CD1c-positive myeloid dendritic cell (primary cell): ENCODE results near the gene PRRC2B.
"Not testable (repeated sequence)": the region's sequence is repeated elsewhere in the genome, so short reads cannot be mapped to it uniquely, and the experiment has no call there.

Experiments used
- DNase-seq: peaks from one replicate; pipeline ENCODE4 v3.0.0-alpha.2; 2016; ENCODE audit errors: extremely low spot score

Gene PRRC2B

DNA sequence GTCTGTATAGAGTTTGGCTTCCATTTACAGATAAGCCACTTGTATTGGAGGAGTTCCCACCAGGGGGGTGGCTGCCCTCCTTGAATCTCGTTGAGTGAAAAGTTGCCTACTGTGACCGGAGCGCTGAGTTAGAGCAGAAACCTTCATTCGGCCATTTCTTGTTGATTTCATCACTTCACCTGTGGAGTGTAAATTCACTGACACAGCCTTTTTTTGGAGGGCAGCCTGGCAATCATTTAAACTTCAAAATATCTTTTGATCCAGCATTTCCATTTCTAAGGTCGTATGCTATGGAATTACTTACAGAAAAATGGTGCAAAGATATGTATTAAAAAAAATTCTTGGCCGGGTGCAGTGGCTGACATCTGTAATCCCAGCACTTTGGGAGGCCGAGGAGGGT lies 40.8 kb downstream of the PRRC2B start:
- DNase-seq = no peak

DNA sequence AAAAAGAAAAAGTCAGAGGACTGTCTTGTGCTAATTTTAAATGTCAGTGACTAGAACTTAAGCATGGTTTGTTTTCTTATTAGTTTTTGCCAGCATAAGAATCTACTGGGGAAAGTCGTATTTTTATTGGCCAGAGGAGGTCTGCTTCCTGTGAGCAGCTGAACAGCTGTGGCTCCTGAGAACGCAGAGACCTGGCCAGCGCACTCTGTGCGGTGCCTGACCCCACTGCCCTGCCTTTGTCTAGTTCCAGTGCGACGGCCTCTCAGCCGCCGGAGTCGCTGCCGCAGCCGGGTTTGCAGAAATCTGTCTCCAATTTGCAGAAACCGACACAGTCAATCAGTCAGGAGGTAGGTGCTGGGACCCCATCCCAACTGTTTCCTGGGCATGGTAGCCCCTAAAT lies 42.5 kb downstream of the PRRC2B start:
- DNase-seq = no peak

DNA sequence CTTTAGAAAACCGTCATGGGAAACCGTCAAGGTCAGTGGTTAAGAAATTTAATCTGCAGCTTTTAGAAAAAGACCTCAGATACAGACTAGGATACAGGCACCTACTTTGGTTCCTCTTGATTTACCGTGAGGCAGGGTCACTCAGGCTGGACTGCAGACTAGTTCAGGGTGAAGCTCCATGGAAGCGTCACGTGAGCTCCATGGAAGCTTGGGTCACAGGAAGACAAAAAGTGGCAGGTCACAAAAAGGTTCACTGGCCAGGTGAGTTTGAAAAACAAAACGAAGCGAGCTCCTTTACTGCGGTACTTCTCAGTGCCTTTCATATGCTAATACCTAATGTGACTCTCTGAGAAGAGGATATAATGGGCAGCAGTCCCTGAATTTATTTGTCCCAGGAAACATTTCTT lies 43.0 kb downstream of the PRRC2B start:
- no peak for DNase-seq

DNA sequence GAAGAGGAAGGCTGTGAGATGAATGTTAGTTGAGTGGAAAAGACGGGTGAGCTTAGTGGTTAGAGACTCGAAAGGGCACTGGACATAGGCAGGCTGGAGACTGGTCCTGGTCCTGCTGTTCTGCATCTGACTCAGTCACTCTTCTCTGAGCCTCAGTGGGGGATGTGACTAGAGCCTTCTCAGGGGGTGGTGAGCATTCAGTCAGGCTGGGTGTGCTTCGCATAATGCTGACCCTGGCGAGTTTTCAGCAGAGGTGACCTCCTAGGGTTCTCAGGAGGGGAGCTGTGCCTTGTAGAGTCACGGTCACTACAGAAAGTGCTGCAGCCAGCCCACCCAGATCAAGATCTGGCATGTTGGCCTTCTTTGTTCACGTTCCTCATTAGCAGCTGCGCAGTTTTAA lies 44.3 kb downstream of the PRRC2B start:
- no peak for DNase-seq

DNA sequence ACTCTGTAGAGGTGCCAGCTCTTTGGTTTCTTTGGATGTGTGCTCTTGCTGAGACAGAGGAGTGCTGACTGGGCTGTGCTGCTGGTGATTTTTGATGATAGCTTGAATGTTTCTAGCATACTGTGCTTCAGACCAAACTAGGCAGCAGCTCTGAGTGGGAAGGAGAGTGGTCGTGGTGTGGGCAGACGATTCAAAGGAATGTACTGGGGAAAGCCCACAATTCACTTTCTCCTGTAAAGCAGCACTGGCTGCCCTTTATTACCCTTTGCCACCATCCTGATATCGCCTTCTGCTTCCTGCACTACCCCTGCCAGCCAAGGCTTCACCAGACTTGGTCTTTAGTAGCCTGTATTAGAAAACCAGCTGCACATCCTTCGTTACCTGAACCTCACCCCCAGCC lies 45.3 kb downstream of the PRRC2B start:
- no peak for DNase-seq

DNA sequence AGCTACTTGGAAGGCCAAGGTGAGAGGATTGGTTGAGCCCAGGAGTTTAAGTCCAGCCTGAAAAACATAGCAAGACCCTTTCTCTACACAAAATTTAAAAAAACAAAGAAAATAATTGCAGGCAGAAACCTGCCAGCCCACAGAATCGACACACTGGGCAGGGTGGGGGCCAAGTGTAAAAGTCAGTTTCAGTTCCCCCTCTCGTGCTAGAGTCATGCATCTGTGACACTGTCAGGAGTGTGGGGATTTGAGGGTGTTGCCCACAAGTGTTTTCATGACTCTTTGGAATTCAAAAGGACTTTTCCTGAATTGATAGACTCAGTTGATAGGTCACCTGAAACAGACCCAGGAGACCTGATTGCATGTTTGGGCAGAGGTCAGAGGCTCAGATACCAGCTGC lies 47.6 kb downstream of the PRRC2B start:
- peak; percentile 75 for DNase-seq

DNA sequence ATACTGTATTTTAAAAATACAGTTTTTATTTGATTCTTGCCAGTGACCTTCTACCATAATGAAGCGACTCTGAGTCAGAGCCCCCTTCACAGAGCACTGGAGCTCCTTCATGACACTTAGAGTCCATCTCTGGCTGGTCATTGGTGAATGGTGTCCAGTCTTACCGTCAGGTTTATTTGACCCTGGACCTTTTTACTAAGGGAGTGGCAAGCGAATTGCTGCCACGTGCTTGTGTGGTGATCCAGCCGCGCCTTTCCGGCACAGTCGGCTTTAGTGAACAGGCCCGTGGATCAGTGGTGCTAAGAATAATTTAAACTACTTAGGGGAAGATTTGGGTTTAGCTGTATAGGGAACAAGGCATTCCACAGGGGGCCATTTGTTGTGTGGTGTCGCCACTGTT lies 48.5 kb downstream of the PRRC2B start:
- no peak for DNase-seq

DNA sequence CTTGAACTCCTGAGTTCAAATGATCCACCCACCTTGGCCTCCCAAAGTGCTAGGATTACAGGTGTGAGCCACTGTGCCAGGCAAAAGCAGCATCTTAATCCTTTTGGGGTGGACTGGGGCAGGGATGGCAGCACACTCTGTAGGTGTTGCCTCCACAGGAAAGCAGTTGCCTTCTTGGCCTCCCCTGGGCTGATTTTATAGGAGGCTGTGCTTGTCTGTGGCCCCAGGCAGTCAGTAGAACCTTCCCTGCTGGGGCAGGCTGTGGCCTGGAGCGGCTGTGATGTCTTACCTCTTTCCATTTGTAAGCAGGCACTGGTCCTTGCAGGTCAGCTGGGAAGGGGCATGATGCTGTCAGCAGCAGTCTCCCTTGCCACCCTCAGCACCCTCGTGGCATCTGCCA lies 49.8 kb downstream of the PRRC2B start:
- DNase-seq = no peak

DNA sequence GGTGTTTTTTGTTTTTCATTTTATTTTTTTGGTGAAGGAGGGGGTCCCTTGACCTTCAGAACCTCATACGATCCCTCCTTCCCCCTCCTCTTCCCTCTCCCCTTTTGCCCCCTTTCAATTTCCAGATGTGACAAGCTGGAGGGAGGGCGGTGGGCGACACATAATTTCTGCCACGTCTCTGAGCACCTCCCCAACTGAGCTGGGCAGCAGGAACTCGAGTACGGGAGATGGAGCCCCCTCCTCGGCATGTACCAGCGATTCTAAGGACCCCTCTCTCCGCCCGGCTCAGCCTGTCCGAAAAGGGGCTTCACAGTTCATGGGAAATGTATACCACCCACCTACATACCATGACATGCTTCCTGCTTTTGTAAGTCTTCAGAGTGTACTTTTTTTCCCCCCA lies 52.4 kb downstream of the PRRC2B start:
- DNase-seq = no peak

DNA sequence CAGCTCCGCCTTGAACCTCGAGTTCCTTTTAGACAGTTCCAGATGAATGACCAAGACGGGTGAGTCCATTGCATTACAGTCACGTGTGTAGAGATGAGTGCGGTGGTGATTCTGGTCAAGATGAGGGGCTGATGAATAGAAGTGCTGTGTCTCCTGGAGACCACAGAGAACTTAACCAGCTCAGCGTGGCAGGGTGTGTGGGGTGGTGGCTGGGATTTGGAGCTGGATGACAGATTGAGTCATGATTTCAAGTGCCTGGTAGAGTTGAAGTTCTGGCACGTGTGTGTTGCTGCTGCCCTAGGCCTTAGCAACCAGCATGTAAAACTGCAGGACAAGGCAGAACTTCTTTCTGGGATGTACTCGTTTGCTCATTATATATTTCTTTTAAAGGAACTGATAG lies 53.3 kb downstream of the PRRC2B start:
- no peak for DNase-seq

DNA sequence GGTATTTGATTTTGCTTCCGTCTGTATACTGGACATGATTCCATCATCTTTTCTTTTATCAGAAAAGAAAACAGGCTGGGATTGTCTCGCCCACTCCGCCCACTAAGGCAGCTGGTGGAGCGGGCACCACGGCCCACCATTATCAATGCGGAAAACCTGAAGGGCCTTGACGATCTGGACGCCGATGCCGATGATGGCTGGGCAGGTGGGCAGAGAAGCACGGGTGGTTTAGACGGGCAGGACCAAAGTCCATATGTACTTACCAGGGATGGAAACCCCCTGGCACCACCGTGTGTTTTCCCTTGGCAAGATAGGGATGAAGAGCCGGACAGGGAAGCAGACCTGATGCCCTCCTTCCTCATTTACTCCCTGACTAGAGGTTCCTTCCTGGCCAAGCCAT lies 53.7 kb downstream of the PRRC2B start:
- DNase-seq = no peak

DNA sequence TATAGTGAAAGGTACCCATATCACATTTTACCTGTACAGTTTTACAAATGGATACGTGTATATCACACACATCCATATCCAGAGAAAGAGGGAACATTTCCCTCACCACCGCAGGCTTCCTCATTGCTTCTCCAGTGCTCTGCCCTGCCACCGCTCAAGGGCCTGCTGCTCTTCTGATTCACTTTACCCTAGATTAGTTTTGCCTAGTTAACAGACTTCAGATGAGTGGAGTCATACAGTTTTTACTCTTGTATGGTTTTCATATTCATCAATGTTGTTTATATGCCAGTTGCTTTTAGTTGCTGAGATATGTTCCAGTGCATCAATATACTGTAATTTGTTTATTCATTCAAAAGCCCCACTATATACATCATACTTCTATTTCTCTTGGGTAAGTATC lies 54.9 kb downstream of the PRRC2B start:
- no peak for DNase-seq

DNA sequence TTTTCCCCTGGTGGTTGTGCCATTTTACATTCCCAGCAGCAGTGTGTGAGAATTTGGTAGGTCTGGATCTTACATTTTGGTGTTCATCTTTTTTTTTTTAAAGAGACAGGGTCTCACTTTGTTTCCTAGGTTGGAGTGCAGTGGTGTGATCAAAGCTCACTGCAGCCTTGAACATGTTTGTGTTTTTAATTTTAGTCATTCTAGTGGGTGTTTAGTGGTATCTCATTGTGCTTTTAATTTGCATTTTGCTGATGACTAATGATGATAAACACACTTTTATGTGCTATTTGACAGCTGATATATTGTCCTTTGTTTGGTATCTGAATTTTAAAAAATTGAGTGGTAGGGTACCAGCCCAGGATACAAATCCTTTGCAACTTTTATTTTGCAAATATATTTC lies 55.4 kb downstream of the PRRC2B start:
- DNase-seq = no peak

DNA sequence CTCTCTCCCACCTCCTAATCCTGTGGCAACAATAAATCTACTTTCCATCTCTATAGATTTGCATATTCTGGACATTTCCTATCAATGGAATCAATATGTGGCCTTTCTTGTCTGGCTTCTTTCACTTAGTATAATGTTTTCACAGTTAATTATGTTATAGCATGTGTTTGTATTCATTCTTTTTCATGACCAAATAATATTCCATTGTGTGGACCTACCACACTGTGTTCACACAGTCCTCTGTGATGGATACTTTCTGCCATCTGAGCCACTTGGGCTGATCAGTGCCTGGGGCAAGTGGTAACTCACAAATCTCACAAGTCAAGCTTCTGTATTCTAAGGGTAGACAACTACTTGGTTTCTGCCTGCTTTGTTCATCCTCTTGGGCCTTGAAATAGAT lies 60.1 kb downstream of the PRRC2B start:
- DNase-seq = no peak

DNA sequence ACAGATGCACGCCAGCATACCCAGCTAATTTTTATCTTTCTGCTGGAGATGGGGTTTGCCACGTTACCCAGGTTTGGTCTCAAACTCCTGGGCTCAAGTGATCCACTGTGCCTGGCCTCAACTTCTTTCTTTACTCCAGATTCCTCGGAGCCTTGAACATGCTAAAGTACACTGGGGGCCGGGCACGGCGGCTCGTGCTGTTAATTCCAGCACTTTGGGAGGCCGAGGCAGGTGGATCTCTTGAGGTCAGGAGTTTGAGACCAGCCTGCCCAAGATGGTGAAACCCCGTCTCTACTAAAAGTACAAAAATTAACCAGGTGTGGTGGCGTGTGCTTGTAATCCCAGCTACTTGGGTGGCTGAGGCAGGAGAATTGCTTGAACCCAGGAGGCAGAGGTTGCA lies 61.8 kb downstream of the PRRC2B start:
- not testable (repeated sequence) for DNase-seq

DNA sequence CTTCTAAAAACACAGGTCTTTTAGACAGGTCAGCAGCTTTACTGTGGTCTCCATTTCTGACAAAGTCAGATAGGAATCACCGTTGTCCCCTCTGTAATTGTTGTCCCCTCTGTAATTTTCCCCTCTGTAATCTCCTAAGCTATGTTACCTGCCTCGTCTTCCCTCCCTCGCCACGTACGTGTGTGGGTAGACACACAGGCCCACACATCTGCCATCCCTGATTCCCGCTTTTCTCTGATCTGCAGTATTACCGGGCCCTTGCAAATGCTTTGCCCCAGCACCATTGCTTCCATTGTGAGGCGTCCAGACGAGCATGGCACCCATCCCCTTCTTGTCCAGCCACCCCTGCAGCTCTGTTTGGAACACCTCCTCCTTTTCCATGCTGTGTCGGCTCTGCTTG lies 63.9 kb downstream of the PRRC2B start:
- DNase-seq = no peak

DNA sequence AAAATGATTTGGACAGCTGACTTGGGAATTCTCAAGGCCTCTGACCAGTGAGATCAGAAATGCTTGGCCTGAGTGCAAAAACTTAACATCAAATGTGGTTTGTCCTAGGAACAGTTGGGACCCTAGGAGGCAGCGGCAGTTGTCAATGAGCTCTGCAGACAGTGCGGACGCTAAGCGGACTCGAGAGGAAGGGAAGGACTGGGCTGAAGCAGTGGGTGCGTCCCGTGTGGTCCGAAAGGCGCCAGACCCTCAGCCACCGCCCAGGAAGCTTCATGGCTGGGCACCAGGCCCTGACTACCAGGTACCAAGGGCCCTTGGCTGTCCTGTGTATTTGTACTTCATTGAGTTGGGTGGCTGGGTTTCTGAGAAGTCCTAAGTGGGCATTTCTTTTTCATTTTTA lies 65.2 kb downstream of the PRRC2B start:
- DNase-seq = no peak

DNA sequence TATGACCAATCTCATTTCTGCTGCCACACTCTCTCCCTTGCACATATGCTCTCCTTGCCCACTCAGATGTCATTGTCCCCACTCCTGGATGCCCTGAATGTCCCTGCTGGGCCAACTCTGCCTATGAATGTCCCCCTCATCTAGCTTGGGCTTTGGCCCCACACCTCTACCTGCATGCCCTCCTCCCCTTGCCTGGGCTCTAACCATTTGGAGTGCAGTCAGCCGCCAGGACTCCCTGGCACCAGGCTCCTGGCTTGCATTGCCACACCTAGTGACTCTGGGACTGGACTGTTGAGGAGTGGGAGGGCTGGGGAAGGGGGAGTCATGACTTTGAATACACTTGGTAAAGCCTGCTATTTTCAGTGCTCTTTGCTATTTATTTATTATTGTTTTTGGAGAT lies 67.3 kb downstream of the PRRC2B start:
- DNase-seq = no peak

DNA sequence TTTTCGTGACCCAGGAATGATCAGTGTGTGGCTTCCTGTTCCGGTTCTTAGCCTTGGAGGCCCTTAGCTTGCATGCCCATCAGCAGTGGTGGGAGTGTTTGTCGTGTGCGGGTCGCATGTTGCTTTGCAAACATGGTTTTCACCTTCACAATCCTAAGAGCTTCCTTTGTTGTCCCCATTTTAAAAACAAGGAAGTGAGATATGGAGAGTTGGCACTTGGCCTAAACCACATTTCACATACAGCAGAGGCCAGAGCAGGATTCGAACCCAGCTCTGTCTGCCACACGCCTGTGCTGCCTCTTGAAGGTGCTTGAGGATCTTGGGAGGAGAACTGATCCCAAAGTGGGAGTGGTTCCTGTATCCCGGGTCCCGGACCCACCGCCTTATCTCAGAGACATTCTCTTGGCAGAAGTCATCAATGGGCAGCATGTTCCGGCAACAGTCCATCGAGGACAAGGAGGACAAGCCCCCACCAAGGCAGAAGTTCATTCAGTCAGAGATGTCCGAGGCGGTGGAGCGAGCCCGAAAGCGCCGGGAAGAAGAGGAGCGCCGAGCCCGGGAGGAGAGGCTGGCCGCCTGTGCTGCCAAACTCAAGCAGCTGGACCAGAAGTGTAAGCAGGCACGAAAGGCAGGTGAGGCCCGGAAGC lies 70.6 kb downstream of the PRRC2B start:
- peak; percentile 33 for DNase-seq

DNA sequence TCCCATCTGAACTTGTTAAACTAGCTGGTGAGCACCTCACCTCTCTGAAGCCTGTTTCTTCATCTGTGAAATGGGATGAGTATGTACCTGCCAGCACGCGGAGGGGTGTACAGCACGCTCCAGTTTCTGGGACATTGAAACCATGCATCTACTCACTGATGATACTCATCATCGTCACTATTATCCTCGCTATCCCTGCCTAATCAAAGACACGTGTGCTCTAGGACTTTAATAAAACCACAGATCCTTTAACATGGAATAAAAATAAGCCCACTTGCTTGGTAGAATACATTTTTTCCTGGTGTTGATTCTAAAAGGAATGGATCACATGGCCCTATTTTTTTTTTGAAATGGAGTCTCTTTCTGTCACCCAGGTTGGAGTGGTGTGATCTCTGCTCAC lies 71.5 kb downstream of the PRRC2B start:
- no peak for DNase-seq

DNA sequence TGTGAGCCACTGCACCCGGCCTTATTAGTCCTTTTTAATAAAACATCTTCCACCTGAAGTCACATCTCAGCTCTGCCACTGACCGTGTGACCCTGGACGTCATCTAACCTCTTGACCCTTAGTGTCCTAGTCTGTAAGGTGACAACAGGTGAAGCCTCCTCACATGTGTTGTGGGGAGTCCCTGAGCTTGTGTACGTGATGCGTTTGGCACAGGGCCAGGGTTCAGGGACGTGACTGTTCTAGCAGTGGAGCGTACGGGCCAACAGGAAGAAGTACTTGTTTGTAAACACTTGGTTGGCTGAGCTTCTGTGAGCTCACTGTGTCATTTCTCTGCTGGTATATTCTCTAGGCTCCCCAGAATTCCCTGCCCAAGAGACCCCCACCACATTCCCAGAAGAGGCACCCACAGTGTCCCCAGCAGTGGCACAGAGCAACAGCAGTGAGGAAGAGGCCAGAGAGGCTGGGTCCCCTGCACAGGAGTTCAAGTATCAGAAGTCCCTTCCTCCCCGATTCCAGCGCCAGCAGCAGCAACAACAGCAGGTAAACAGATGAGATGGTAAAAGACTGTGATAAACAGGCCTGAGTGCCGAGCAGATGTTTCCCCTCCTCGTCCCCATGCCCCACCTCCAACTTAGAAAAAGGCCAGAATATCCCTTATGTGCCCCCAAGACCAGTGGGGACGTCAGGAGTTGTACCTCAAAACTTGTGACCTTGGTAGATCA lies 73.5 kb downstream of the PRRC2B start:
- no peak for DNase-seq

DNA sequence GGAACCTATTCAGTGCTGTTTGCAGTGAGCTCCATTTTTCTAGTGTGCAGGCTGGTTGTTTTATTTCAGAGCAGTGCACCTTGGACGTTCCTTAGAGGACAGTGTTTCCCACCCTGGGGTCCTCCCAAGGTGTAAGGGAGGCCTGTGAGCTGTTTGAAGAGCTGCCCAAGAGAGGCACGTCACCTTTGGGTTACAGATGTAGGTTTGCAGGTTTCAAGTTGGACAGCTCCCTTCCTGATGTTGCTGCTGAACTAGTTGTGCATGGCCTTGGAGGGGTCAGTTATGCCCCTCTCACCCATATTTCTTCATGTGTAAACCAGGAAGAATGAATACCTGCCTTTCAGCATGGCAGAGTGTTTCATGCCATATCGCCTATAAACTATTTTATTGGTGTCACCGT lies 74.1 kb downstream of the PRRC2B start:
- DNase-seq = no peak

DNA sequence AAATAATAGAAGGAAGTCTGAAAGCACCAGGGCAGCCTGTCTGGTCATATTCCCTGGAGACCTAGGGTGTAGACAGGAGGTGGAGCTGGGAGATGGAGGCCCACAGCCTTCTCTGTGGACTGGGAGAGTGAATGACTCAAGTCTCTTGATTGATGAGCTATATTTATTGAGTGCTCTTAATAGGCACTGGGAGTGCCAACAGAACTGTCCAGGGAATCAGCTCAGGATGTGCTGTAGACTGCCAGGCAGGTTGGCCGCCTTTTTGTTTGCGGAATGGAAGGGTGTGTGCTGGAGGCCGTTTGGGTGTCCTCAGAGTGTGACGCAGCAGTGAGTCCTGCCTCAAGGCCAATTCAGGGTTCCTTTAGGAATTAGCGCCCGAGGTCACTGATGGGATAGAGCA lies 75.5 kb downstream of the PRRC2B start:
- DNase-seq = no peak

DNA sequence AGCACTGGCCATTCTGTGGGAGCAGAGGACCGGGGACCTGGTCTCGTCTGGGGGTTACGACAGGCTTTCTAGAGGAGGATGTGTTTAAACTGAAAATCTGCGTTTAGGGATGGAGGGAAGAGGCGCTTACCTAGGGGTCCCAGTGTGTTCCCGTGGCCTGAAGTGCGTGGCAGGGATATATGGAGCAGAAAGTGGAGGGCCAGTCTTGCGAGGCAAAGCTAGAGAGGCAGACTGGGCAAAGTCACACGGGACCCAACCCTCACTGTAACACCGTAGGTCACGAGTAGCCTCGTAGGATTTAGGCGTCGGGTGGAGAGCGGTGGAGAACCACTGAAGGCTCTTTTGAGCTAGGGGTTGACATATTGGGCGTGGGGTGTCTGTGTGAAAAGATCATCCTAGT lies 76.1 kb downstream of the PRRC2B start:
- DNase-seq = no peak
